Neutrophil (primary cell): ENCODE results near the gene ST6GALNAC4.

Experiments used
- H3K27ac ChIP-seq: fragments of 200-600 bp; sonication (generic); 2 replicates; pipeline ENCODE4 v1.5.1; 2016; ENCODE audit warnings: mild to moderate bottlenecking, moderate library complexity
- H3K27me3 ChIP-seq: fragments of 200-600 bp; sonication (generic); 2 replicates; pipeline ENCODE4 v1.6.0; 2016; ENCODE audit warnings: mild to moderate bottlenecking
- H3K36me3 ChIP-seq: fragments of 200-600 bp; sonication (generic); 2 replicates; pipeline ENCODE4 v1.5.1; 2017
- H3K4me1 ChIP-seq, 2 experiments: fragments of 200-600 bp in 1 of 2; sonication (generic) in 1 of 2; 1 replicate in 1 of 2; 2 replicates in 1 of 2; pipeline versions ENCODE4 v1.5.1 to v1.6.1; 2013 to 2016; ENCODE audit warnings: low read depth in 1 of 2, low read length in 1 of 2, mild to moderate bottlenecking in 1 of 2, moderate library complexity in 1 of 2; ENCODE audit not compliant: control insufficient read depth in 1 of 2, insufficient read depth in 1 of 2
- H3K4me3 ChIP-seq, 2 experiments: fragments of 200-600 bp in 1 of 2; sonication (generic) in 1 of 2; 1 replicate in 1 of 2; 2 replicates in 1 of 2; pipeline ENCODE4 v1.5.1; 2013 to 2016; ENCODE audit warnings: low read depth in 1 of 2, low read length in 1 of 2, mild to moderate bottlenecking in 1 of 2, moderate library complexity in 1 of 2
- H3K9me3 ChIP-seq: fragments of 200-600 bp; sonication (generic); 2 replicates; pipeline ENCODE4 v1.5.1; 2016
- CTCF ChIP-seq: fragments of 200-600 bp; sonication (generic); IDR thresholded peaks from 2 replicates; pipeline ENCODE4 v1.5.1; 2016; ENCODE audit warnings: antibody characterized with exemption

Gene ST6GALNAC4

DNA sequence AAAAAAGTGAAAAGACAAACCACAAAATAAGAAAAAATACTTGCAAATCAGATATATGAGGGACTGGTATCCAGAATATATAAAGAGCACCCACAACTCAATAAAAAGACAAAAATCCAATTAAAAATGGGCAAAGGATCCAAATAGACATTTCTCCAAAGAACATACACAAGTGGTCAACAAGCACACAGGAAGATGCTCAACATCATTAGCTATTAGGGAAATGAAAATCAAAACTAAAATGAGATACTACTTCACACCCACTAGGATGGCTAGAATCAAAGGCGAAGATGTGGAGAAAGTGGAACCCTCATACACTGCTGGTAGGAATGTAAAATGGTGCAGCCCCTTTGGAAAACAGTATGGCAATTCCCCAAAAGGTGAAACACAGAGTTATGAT lies 41.9 kb upstream of the ST6GALNAC4 start:
- H3K9me3 ChIP-seq: no peaks in the 10 kb centered on the region
- H3K27me3 ChIP-seq: no peaks in the 10 kb centered on the region
- no peak overlapping the region for H3K27ac ChIP-seq
- no peaks in the 10 kb centered on the region for H3K36me3 ChIP-seq
- H3K4me3 ChIP-seq: no peak overlapping the region
- no peaks in the 10 kb centered on the region for H3K4me1 ChIP-seq
- TF ChIP-seq CTCF: no peak

GRCh38 chr9:127955294-127956015 lies 38.6 kb upstream of the ST6GALNAC4 start:
- Histone ChIP-seq H3K9me3 (no peaks in the 10 kb centered on the region), H3K4me3 (no peak overlapping the region), H3K4me1 (no peaks in the 10 kb centered on the region), H3K36me3 (no peaks in the 10 kb centered on the region), H3K27ac (no peak overlapping the region), H3K27me3 (no peaks in the 10 kb centered on the region)
- no peak for TF ChIP-seq CTCF

DNA sequence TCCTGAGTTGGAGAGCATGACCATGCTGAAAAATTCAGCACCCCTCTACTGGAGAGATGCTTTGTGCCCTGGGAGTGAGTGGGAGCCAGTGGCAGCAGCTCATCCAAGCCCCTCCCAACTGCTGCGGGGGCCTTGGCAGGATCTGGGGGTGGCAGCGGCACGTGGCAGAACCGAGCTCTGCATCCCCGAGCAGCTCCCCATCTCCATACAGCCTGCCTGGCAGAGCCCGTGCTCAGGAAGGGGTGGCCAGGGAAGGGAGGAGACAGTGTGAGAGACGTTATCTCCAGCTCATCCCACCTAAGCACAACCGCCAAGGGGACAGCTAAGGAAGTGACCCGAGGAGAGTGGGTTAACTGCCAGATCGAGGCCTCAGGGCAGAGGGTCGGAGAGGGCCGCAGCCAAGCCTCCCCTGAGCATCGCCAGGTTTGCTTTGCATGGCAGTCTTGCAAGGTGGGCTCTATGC lies 38.0 kb upstream of the ST6GALNAC4 start:
- Histone ChIP-seq H3K4me3 (no peak overlapping the region), H3K27me3 (no peaks in the 10 kb centered on the region), H3K27ac (no peak overlapping the region), H3K4me1 (no peaks in the 10 kb centered on the region), H3K9me3 (no peaks in the 10 kb centered on the region), H3K36me3 (no peaks in the 10 kb centered on the region)
- no peak for TF ChIP-seq CTCF

DNA sequence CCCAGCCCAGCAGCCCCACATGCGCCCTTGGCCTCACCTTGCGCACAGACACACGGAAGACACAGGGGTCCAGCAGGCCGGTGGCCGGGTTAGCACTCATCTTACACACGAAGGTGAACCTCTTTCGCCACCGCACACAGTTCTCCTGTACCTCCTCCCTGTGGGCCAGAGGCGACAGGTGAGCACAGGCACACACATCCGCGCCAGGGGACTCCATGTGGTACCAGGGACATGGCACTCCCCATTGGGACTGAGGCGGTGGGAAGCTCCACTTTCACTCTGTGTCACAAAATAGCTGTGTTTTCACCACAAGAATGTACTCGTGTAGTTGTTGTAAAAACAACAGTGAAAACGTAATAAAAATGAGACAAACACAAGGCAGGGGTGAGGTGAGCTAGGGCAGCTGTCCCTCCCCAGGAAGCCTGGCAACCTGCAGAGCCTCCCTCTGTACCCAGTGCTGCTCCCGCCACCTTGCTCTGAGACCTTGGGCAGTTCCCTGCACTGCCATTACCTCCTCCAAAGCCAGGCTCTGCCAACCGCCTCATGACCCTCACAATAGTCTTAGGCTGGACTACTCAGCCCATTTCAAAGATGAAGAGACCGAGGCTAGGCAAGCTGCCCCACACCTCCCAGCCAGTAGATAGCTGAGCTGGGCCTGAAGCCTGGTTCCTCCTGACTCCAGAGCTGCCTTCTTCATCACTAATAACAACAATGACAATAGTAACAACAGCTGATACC lies 37.1 kb upstream of the ST6GALNAC4 start:
- Histone ChIP-seq H3K4me1 (no peaks in the 10 kb centered on the region), H3K36me3 (no peaks in the 10 kb centered on the region), H3K27me3 (no peaks in the 10 kb centered on the region), H3K4me3 (no peak overlapping the region), H3K9me3 (no peaks in the 10 kb centered on the region), H3K27ac (no peak overlapping the region)
- no peak for TF ChIP-seq CTCF

GRCh38 chr9:127953154-127953553 lies 36.3 kb upstream of the ST6GALNAC4 start:
- TF ChIP-seq CTCF: no peak
- no peaks in the 10 kb centered on the region for H3K9me3 ChIP-seq
- H3K4me3 ChIP-seq: no peak overlapping the region
- no peaks in the 10 kb centered on the region for H3K4me1 ChIP-seq
- no peaks in the 10 kb centered on the region for H3K36me3 ChIP-seq
- no peak overlapping the region for H3K27ac ChIP-seq
- H3K27me3 ChIP-seq: no peaks in the 10 kb centered on the region
